ENCODE data around the gene ANK2.
A peak's percentile ranks its signal among the peaks of the same experiment; 100 is the strongest.

The ANK2 gene

DNA sequence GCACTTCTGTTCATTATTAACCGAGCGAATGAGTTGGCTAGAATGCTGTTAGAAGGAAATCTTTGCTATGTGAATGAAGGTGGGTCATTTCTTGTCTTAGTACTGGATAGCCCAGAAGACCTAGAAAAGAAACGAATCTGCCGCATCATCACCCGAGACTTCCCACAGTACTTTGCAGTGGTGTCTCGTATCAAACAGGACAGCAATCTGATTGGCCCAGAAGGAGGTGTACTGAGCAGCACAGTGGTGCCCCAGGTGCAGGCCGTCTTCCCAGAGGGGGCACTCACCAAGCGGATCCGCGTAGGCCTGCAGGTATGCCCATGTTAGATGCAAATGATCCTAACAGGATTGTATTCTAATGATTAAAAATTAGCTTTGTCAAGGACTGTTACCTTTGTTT is 286.3 kb downstream of the ANK2 start:
- no peak for DNase-seq (ENCODE audit: low read depth in 2 of 2)

DNA sequence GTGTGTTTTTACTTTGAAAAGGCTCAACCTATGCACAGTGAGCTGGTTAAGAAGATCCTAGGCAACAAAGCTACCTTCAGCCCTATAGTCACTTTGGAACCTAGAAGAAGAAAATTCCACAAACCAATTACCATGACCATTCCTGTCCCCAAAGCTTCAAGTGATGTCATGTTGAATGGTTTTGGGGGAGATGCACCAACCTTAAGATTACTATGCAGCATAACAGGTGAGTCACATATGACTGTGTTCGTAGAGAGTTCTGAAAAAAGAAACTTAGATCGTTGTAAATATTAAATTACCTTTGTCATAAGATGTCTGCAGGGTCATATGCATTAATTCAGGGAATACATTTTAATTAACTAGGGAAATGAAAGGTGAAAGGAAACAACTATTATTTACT is 287.1 kb downstream of the ANK2 start:
- no peak for DNase-seq (ENCODE audit: low read depth in 2 of 2)

DNA sequence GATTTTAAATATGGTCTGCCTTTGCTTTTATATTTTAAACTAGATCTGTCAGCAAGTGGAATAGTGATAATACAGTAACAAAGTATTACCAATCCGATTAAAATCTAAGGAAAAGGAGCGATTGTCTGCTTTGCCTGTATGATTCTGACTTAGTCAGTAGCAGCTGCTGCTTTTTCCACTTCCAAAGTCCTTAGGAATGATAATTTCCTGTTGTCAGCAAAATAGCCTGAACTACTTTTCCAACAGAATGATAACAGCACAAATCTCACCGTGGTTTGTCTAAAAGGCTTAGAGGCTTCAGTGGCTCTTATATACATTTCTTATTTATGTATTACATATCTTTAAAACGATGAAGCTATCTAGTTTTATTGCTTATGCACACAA is 290.0 kb downstream of the ANK2 start:
- DNase-seq (ENCODE audit: low read depth in 2 of 2): no peak

DNA sequence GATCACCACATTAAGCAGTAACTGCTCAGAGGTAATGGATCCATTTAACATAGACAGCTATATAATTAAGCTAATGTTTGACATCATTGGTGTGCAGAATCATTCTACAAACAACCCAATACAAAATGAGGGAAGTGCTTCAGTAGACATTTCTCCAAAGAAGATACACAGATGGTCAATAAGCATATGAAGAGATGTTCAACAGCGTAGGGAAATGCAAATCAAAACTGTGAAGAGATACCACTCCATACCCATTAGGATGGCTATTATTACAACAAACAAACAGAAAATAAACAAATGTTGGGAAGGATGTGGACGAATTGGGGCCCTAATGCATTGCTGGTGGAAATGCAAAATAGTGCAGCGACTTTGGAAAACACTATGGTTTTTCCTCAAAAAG is 294.6 kb downstream of the ANK2 start:
- no peak for DNase-seq (ENCODE audit: low read depth in 2 of 2)

DNA sequence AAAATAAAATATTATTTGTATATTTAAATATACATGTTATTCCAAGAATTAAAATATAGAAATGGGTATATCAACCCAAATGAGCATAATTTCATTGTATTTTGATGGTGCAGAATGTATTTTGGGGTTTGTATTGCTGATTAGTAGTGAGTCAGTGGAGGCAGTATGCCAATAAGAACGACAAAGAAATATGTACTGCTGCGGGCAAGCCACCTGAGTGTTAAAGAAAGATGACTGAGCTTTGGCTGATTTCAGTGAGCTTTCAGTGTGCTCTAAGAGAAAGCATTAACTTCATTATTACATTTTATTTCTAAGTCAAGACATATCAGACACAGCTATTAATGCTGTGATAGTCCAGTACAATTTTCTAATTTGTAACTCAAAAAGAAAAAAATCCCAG is 297.8 kb downstream of the ANK2 start:
- no peak for DNase-seq (ENCODE audit: low read depth in 2 of 2)

DNA sequence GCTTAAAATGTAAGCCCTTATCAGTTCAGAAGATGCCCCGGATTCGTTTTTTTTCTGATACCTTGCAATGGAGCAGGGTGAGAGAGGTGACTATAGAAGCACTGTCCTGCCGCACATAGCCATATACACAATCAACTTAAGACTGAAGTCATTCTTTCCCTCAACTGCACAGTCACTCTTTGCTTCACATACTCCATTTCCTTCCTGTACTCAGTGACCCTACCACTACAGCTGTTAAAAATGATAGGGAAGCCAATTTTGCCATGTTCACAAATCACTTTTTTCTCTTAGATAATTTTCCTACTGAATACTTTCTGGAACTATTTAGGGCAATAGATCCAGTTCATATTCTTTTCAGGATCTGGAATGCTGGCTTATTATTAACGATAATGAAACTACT is 300.0 kb downstream of the ANK2 start:
- no peak for DNase-seq (ENCODE audit: low read depth in 2 of 2)

DNA sequence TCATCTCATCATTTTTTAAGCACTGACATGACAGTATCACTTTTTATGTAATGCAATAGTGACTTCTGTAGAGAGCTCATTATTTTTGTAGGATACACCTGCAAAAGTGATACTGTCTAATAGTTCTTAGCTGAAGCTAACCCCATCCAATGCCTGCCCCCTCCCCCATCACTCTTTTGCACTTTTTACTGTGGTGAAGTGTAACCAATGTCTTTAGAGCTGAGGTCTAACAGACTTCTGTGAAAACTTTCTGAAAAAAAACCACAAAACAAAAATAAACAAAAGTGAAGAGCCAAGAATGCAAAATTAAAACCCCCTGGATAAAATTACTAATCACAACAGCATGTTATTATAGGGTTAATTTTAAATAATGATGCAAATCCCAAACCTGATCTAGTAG is 301.1 kb downstream of the ANK2 start:
- DNase-seq (ENCODE audit: low read depth in 2 of 2): no peak

DNA sequence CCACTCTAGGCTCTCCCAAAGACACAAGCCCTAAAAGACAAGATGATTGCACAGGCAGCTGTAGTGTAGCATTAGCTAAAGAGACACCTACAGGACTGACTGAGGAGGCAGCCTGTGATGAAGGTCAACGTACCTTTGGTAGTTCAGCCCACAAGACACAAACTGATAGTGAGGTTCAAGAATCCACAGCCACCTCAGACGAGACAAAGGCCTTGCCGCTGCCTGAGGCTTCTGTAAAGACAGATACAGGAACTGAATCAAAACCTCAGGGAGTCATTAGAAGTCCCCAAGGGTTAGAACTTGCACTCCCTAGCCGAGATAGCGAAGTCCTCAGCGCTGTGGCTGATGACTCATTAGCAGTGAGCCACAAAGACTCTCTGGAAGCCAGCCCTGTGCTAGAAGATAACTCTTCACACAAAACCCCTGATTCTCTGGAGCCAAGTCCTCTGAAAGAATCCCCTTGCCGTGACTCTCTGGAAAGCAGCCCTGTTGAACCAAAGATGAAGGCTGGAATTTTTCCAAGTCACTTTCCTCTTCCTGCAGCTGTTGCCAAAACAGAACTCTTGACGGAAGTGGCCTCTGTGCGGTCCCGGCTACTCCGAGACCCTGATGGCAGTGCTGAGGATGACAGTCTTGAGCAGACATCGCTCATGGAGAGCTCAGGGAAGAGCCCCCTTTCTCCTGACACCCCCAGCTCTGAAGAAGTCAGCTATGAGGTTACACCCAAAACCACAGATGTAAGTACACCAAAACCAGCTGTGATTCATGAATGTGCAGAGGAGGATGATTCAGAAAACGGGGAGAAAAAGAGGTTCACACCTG is 306.3 kb downstream of the ANK2 start:
- DNase-seq (ENCODE audit: low read depth in 2 of 2): peak; percentile 93 to 94

DNA sequence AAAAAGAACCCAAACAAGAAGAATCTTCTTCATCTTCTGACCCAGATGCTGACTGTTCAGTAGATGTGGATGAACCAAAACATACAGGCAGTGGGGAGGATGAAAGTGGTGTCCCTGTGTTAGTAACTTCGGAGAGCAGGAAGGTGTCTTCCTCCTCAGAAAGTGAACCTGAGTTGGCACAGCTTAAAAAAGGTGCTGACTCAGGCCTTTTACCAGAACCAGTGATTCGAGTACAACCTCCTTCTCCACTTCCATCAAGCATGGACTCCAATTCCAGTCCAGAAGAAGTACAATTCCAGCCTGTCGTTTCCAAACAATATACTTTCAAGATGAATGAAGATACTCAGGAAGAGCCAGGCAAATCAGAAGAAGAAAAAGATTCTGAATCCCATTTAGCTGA is 307.0 kb downstream of the ANK2 start:
- no peak for DNase-seq (ENCODE audit: low read depth in 2 of 2)

DNA sequence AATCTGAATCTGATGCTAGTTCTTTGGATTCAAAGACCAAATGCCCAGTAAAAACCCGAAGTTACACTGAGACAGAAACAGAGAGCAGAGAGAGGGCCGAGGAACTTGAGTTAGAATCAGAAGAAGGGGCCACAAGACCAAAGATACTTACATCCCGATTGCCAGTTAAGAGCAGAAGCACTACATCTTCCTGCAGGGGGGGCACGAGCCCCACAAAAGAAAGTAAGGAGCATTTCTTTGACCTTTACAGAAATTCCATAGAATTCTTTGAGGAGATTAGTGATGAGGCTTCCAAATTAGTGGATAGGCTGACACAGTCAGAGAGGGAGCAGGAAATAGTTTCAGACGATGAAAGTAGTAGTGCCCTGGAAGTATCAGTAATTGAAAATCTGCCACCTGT is 309.3 kb downstream of the ANK2 start:
- DNase-seq (ENCODE audit: low read depth in 2 of 2): no peak

DNA sequence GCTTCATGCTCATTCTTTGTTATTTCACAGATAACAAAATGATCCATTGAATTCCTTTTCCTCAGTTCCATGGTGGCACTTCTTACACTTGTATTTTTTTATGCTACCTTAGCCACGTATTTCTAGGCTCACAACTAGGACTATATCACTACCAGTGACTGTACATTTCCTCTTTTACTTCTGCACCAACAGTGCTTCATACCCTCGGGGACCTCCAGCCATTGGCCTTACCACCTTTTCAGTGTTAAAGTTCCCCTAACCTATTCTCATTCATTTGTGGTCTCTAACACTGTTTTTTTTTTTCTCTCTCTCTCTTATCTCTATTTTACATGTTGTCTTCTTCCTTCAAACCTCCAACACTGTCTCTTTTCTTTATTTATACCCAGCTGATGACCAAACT is 315.9 kb downstream of the ANK2 start:
- no peak for DNase-seq (ENCODE audit: low read depth in 2 of 2)

DNA sequence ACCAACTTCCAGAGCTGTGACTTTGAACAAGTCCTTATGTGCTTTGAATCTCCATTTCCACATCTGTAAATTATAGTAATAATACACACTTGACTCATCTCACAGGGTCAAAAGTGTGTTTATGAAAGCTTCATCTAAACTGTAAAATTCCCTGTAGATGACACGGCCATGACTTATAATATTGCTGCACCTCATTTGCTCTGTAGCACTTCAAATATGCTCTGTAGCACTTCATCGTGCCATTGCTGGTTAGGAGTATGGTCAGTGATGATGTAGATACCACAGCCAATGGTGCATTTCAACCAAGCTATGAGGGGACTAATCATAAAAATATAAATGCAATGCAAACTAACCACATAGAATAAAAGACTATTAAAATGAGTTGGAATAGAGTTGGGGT is 318.6 kb downstream of the ANK2 start:
- DNase-seq (ENCODE audit: low read depth in 2 of 2): peak; percentile 82 to 85

DNA sequence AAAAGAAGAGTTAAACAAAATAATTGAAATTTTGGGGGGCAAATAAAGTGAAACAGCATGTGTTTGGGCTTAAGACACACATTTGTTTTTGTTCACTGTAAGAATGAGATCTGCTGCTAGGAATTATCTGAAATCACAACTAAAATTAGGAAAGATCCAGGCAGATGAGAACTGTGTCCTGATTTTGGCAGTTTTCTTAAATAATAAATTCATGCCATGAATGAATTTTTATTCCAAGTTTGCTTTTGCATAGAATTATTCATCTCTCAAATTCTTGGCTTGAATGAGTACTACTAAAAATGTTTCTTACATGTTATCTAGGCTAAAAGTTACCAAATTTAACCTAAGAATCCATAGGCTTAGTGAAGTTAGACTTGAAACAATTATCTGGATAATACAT is 321.7 kb downstream of the ANK2 start:
- no peak for DNase-seq (ENCODE audit: low read depth in 2 of 2)

DNA sequence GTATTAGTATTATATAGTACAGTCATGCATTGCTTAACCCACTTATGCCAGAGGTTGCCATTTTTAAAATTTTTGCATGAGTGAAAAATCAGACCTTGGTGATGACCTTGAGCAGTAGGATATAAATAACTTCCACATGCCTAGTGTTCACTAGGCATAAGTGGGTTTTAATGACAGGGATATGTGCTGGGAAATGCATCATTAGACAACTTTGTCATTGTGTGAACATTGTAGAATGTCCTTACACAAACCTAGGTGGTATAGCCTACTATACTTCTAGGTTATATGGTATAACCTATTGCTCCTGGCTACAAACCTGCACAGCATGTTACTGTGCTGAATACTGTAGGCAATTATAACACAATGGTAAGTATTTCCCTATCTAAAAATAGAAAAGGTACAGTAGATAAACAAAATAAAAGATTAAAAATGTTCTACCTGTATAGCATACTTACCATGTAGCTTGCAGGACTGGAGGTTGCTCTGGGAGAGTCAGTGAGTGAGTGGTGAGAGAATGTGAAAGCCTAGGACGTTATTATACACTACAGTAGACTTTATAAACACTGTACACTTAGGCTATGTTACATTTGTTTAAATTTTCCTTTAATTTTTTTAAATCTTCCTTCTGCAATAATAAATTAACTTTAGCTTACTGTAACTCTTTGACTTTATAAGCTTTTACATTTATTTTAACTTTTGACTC is 326.7 kb downstream of the ANK2 start:
- no peak for DNase-seq (ENCODE audit: low read depth in 2 of 2)

DNA sequence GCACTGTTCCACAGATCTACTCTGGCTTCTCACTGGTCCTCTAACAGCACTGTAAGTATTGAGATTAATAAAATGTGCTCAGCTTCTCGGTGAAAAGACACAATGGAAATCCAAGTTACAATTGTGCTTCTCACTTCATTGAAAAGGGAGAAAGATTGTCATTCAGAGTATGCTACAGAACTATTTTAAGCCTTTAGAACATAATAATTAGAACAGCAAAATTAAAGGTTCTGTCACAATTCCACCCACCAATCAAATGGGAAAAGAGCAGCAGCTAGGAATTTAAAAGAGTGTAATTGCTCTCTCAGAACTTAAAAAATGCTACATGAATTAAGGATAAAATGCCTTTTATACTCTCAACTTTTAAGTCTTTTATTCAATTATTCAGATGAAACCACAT is 329.4 kb downstream of the ANK2 start:
- DNase-seq (ENCODE audit: low read depth in 2 of 2): no peak

DNA sequence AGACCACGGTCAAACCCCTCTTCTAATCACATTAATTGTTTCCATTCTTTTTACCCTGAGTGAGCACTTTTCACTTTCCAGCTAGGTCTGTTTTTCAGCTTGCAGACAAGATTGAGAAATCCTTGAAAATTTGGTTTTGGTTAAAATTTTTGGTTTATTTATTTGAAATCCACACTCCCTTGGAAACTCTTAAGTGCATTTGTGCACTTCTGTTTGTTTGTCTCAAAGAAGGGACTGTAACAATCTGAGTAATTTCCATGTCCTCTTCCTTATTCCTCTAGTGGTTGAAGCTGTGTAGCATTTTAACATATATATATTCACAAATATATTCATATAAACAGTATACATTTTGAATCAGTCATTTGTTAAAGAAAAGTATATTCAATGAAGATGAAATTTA is 333.3 kb downstream of the ANK2 start:
- DNase-seq (ENCODE audit: low read depth in 2 of 2): no peak

DNA sequence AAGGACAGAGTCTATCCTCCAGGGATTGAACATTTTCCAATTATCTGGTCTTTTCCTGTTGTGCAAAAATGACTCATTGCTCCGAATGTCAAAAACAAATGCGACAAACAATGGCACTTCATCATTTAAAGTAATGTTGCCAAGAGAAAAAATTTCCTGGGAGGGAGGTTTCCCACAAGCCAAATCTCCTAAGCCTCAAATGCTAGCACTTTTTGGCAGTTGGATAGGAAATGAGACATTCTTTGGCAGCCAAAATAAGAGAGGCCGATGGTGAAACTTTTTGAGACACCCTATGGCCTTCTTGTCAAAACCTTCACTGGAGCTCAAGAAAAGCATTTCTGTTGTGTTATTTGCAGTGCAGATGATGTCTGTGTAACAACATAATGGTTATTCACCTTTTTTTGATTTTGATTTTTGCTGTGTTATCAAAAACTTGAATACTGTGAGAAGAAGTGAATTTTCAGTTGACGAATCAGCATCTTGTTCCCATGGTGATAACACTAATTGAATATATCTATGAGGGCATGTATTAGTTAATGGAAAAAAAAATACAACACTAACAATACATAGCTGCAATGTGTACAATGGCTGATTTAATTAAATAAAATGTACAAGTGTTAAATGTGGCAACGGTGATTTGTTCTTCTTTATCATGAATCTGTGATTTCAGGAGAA is 333.8 kb downstream of the ANK2 start:
- peak; percentile 61 to 71 for DNase-seq (ENCODE audit: low read depth in 2 of 2)

DNA sequence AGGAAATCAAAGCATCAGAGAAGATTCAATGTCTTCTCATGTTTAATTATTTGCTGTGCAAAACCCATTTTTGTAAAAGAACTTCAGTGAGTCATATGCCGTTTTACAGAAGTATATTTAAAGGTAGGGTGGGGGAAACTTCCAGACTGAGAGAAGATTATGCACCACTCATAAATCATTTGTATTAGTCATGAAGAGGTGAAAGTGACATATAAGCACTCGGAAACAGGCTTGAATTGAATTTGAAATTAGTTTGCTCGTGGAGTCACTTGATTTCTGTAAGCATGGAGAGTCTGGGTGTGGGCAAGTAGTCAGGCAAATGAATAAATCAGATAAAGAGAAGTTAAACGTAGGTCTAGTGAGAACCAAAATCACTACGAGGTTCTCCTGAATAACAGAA is 335.1 kb downstream of the ANK2 start:
- DNase-seq (ENCODE audit: low read depth in 2 of 2): peak in 1 of 2 experiments; percentile 36

DNA sequence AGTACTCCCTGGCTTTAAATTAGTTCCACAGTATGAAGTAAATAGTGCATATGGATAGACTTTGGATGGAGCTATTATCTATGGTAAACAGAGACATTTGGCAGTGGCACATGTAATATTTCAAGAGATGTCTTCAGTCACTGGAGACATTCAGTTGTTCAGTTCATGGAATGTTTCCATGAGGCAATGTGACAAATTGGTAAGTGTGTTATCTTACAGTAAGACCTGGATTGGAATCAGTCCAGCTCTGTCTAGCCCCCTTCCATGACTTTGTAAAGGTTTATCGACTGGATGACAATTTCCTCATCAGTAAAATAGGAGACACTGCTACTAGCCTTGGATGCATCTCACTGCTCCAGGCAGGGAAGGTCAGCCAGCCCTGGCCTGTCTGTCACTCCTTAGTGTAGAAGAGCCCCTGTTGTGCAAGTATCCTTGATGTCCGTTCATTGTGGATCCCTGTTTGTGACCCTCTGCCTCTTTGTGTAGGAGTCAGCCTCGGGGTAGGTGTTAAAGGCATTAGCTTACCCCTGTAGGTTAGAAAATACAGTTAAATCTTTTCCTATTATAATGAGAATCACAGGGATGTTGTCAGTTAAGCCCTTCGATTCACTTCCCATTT is 335.9 kb downstream of the ANK2 start:
- DNase-seq (ENCODE audit: low read depth in 2 of 2): no peak

DNA sequence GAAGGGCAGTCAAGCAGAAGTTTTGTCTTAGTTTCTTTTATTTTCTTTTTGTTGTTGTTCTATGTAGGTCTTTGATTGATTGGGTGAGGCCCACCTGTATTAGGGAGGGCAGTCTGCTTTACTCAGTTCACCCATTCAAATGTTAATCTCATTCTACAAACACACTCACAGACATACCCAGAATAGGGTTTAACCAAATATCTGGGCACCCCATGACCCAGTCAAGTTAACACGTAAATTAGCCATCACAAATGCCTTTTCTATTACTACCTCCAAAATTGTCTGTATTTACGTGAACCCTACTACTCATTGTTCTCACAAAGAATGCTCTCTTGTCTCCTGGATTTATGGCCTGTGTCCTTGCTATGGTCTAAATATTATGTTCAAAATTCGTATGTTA is 339.7 kb downstream of the ANK2 start:
- DNase-seq (ENCODE audit: low read depth in 2 of 2): no peak

DNA sequence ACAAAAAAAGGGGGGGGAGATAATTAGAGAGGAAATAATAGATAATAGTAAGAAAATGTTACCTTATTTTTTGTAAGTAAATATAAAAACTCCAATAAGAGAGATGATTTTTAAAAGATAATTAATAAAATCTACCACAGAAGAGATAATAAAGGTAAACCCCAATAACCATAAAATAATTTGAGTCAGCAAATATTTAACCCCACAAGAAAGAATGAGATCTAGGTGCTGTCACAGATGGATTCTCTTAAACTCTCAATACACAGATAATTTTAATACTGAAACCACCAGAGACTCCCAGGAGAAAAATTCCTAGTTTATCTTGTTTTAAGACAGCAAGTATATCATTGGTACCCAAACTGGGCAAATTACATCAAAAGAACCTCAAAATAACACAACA is 341.4 kb downstream of the ANK2 start:
- no peak for DNase-seq (ENCODE audit: low read depth in 2 of 2)

DNA sequence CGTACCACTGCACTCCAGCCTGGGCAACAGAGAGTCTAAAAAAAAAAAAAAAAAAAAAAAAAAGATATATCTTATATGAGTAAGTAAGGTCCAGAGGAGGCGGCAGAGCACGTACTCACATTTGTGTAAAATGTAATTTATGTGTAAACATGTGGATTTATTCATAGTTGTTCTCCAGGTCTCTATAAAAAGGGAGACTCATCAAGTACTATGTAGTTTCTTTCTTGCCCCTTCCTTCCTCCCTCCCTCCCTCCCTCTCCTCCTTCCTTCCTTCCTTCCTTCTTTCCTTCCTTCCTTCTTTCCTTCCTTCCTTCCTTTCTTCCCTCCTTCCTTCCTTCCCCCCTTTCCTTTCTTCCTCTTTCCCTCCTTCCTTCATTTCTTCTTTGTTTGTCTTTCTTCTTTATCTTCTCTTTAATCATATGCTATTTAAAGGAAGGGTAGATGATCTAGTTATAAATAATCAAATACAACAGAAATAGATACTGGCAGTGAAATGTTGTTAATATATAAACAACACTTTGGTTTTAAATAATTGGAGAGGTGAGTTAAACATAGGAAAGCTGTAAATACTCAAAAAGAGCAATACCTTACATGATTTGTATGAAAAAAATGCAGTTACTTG is 344.8 kb downstream of the ANK2 start:
- DNase-seq (ENCODE audit: low read depth in 2 of 2): no peak
